Mesenchymal stem cell (in vitro differentiated cells and primary cell): ENCODE results near the gene ZNF521.
"Not testable (repeated sequence)": the region's sequence is repeated elsewhere in the genome, so short reads cannot be mapped to it uniquely, and the experiment has no call there.

ENCODE experiments used
- DNase-seq: peaks from one replicate; pipeline ENCODE4 v3.0.0-alpha.2; 2013
- H2AFZ ChIP-seq: one replicate; pipeline ENCODE4 v1.6.1; 2013; ENCODE audit warnings: low read depth, mild to moderate bottlenecking, control low read depth, inconsistent platforms, low read length, moderate library complexity
- H2AK5ac ChIP-seq: 2 replicates; pipeline ENCODE4 v1.6.1; 2013; ENCODE audit warnings: low read length, moderate library complexity, mild to moderate bottlenecking, inconsistent platforms; ENCODE audit not compliant: severe bottlenecking
- H2BK120ac ChIP-seq: one replicate; pipeline ENCODE4 v1.6.1; 2013; ENCODE audit warnings: low read depth, mild to moderate bottlenecking, inconsistent platforms, low read length, moderate library complexity
- H2BK12ac ChIP-seq, 2 experiments: one replicate each; pipeline ENCODE4 v1.6.1; 2013; ENCODE audit warnings: inconsistent platforms in 2 of 2, low read length in 2 of 2, mild to moderate bottlenecking in 2 of 2, moderate library complexity in 2 of 2, control low read depth in 1 of 2
- H2BK15ac ChIP-seq: one replicate; pipeline ENCODE4 v1.6.1; 2013; ENCODE audit warnings: mild to moderate bottlenecking, low read depth, inconsistent platforms; ENCODE audit not compliant: poor library complexity, severe bottlenecking
- H2BK5ac ChIP-seq: 2 replicates; pipeline ENCODE4 v1.6.1; 2013; ENCODE audit warnings: low read depth, mild to moderate bottlenecking, low read length, control low read depth, inconsistent platforms; ENCODE audit not compliant: poor library complexity, severe bottlenecking
- H3K14ac ChIP-seq, 2 experiments: one replicate each; pipeline ENCODE4 v1.6.1; 2013; ENCODE audit warnings: inconsistent platforms in 2 of 2, low read length in 2 of 2, control low read depth in 1 of 2, mild to moderate bottlenecking in 1 of 2, moderate library complexity in 1 of 2
- H3K18ac ChIP-seq, 2 experiments: one replicate each; pipeline ENCODE4 v1.6.1; 2013; ENCODE audit warnings: inconsistent platforms in 2 of 2, low read length in 2 of 2, control low read depth in 1 of 2, low read depth in 1 of 2, mild to moderate bottlenecking in 1 of 2
- H3K23ac ChIP-seq, 2 experiments: one replicate each; pipeline ENCODE4 v1.6.1; 2013; ENCODE audit warnings: inconsistent platforms in 2 of 2, low read length in 2 of 2, mild to moderate bottlenecking in 2 of 2, moderate library complexity in 2 of 2, control low read depth in 1 of 2
- H3K27ac ChIP-seq: 2 replicates; pipeline ENCODE4 v1.5.1; 2013; ENCODE audit warnings: mild to moderate bottlenecking, moderate library complexity, low read length, control low read depth, inconsistent platforms; ENCODE audit not compliant: poor library complexity, severe bottlenecking
- H3K27me3 ChIP-seq, 2 experiments: 2 replicates each; pipeline versions ENCODE4 v1.6.1 to v1.7.0; 2013; ENCODE audit warnings: low read length in 2 of 2, mild to moderate bottlenecking in 2 of 2, moderate library complexity in 2 of 2, control low read depth in 1 of 2, inconsistent platforms in 1 of 2; ENCODE audit not compliant: control insufficient read depth in 1 of 2, insufficient read depth in 1 of 2
- H3K36me3 ChIP-seq, 2 experiments: 2 replicates each; pipeline versions ENCODE4 v1.6.1 to v1.7.0; 2013; ENCODE audit warnings: low read length in 2 of 2, control low read depth in 1 of 2, inconsistent platforms in 1 of 2, low read depth in 1 of 2, mild to moderate bottlenecking in 1 of 2; ENCODE audit not compliant: insufficient read depth in 2 of 2, control insufficient read depth in 1 of 2
- H3K4ac ChIP-seq, 2 experiments: one replicate each; pipeline ENCODE4 v1.6.1; 2013; ENCODE audit warnings: inconsistent platforms in 2 of 2, low read length in 2 of 2, mild to moderate bottlenecking in 2 of 2, moderate library complexity in 2 of 2, control low read depth in 1 of 2, low read depth in 1 of 2
- H3K4me1 ChIP-seq: 2 replicates; pipeline ENCODE4 v1.6.1; 2013; ENCODE audit warnings: low read depth, low read length, control low read depth; ENCODE audit not compliant: control insufficient read depth, insufficient read depth
- H3K4me2 ChIP-seq: 2 replicates; pipeline ENCODE4 v1.6.1; 2013; ENCODE audit warnings: low read length, mild to moderate bottlenecking, inconsistent platforms; ENCODE audit not compliant: poor library complexity, severe bottlenecking
- H3K4me3 ChIP-seq, 2 experiments: 2 replicates each; pipeline versions ENCODE4 v1.5.1 to v1.7.0; 2013; ENCODE audit warnings: low read length in 2 of 2, mild to moderate bottlenecking in 2 of 2, control low read depth in 1 of 2, low read depth in 1 of 2; ENCODE audit not compliant: insufficient read depth in 1 of 2
- H3K79me1 ChIP-seq: replicated peaks from 2 replicates; pipeline ENCODE4 v1.6.1; 2013; ENCODE audit warnings: mild to moderate bottlenecking, control low read depth, low read length, inconsistent platforms; ENCODE audit not compliant: poor library complexity, severe bottlenecking
- H3K9ac ChIP-seq: 2 replicates; pipeline ENCODE4 v1.7.0; 2013; ENCODE audit warnings: mild to moderate bottlenecking, low read length, moderate library complexity
- H3K9me3 ChIP-seq: 2 replicates; pipeline ENCODE4 v1.7.0; 2013; ENCODE audit warnings: mild to moderate bottlenecking, low read length; ENCODE audit not compliant: control insufficient read depth
- H4K8ac ChIP-seq: one replicate; pipeline ENCODE4 v1.6.1; 2013; ENCODE audit warnings: inconsistent platforms, mild to moderate bottlenecking, low read length, moderate library complexity
- H4K91ac ChIP-seq: one replicate; pipeline ENCODE4 v1.6.1; 2013; ENCODE audit warnings: mild to moderate bottlenecking, low read length, inconsistent platforms
- WGBS: methylation state at CpG from one replicate; pipeline ENCODE4 v1.1.7; 2013; ENCODE audit warnings: mixed read lengths; 5-methylcytosine and 5-hydroxymethylcytosine counted together

The ZNF521 gene

DNA sequence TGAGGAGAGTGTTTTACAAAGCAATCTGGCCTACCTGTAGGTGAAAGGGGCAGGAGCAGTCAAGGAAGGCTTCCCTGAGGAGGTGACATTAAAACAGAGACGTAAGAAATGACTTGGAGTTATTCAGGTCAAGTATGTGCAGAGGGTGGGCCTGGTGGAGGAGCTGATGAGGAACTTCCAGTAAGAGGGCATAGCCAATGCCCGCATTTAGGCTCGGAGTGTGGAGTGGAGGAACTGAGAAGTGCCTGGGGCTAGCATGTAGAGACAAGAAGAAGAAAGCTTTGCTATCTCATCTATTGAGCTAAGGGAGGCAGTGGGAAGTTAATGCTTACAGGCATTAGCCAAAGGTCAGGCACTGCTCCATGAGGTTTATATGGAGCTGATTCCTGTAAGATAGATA, 312.2 kb downstream of the ZNF521 start:
- H4K91ac ChIP-seq, result no peak overlapping the region
- no peak overlapping the region for H3K4me3 ChIP-seq
- H3K4me1 ChIP-seq, result no peaks in the 10 kb centered on the region
- H3K9ac ChIP-seq, result no peak overlapping the region
- H3K4ac ChIP-seq, result no peak overlapping the region
- H2AK5ac ChIP-seq, result no peak overlapping the region
- no peaks in the 10 kb centered on the region for H3K36me3 ChIP-seq
- no peak overlapping the region for H2BK15ac ChIP-seq
- no peaks in the 10 kb centered on the region for H3K79me1 ChIP-seq
- no peak overlapping the region for H4K8ac ChIP-seq
- H3K27me3 ChIP-seq, result no peaks in the 10 kb centered on the region
- no peak overlapping the region for H3K23ac ChIP-seq
- no peak overlapping the region for H2BK120ac ChIP-seq
- no peak for DNase-seq
- H3K9me3 ChIP-seq, result no peaks in the 10 kb centered on the region
- no peak overlapping the region for H3K14ac ChIP-seq
- no peak overlapping the region for H2BK5ac ChIP-seq
- H2AFZ ChIP-seq, result no peak overlapping the region
- H3K18ac ChIP-seq, result no peak overlapping the region
- no peak overlapping the region for H3K4me2 ChIP-seq
- H2BK12ac ChIP-seq, result no peak overlapping the region
- no peak overlapping the region for H3K27ac ChIP-seq
- 93% methylated on average over 3 of the region's 3 CpGs for WGBS

DNA sequence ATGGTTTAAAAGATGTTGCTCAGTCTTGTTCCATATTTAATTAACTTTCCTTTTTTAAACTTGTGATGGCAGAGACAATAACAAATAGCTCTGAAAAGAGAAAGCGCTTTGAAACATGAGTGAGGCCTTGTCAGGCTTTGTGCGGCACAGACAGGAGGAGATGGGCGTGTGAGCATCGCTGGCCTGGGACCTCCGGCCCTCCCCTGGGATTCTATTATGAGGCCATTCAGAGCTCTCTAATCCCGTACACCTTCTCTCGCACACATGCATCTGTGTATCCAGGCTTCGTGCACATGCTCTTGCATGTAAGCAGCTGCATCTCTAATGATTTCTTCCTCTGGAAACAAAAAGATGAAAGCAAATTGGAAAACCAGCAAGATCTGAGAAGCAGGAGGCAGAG, 313.7 kb downstream of the ZNF521 start:
- H3K4ac ChIP-seq, result no peak overlapping the region
- H3K18ac ChIP-seq, result no peak overlapping the region
- no peak overlapping the region for H4K8ac ChIP-seq
- no peak overlapping the region for H2BK120ac ChIP-seq
- no peak overlapping the region for H2BK12ac ChIP-seq
- H2BK15ac ChIP-seq, result no peak overlapping the region
- WGBS, result 88% methylated on average over 8 of the region's 8 CpGs
- H3K4me3 ChIP-seq, result no peak overlapping the region
- H3K14ac ChIP-seq, result no peak overlapping the region
- H3K79me1 ChIP-seq, result no peaks in the 10 kb centered on the region
- H3K23ac ChIP-seq, result no peak overlapping the region
- no peaks in the 10 kb centered on the region for H3K4me1 ChIP-seq
- H4K91ac ChIP-seq, result no peak overlapping the region
- no peak for DNase-seq
- H3K36me3 ChIP-seq, result no peaks in the 10 kb centered on the region
- H2BK5ac ChIP-seq, result no peak overlapping the region
- H2AK5ac ChIP-seq, result no peak overlapping the region
- H3K9me3 ChIP-seq, result no peaks in the 10 kb centered on the region
- no peak overlapping the region for H3K4me2 ChIP-seq
- no peak overlapping the region for H2AFZ ChIP-seq
- no peak overlapping the region for H3K9ac ChIP-seq
- peaks cover 0 to 3% of the 10 kb centered on the region in 2 experiments for H3K27me3 ChIP-seq
- no peak overlapping the region for H3K27ac ChIP-seq

DNA sequence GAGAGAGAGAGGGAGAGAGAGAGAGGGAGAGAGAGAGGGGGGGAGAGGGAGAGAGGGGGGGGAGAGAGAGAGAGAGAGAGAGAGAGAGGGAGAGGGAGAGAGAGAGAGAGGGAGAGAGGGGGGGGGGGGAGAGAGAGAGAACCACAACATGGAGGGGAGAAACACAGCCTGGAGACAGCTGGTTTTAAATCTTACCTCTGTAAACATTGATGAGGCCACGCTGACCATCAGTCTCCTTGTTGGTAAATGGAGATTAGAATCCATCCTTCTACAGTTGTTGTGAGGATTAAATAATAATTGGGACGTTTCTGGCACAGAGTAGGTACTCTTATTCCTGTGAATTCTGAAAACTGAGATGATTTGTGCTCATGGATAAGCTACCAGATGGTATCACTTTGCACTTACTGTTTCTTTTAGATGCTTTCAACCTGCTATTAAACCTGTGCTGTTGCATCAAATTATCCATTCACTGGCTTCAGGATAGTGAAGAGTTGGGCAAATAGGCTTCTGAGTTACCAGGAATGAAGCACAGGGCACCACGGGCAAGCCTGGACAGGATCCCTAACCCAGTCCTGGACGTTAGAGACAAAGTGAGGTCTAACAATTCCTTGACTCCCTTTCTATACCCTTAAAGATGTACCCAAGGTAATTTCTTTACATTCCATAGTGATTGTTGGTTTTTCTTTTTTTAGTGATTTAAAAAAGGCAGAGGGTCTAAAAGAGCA, 318.1 kb downstream of the ZNF521 start:
- no peak overlapping the region for H2BK5ac ChIP-seq
- 83% methylated on average over 4 of the region's 4 CpGs for WGBS
- H3K27me3 ChIP-seq, result peaks cover 0 to 3% of the 10 kb centered on the region in 2 experiments
- H4K91ac ChIP-seq, result no peak overlapping the region
- H3K79me1 ChIP-seq, result no peaks in the 10 kb centered on the region
- no peak overlapping the region for H3K18ac ChIP-seq
- no peak overlapping the region for H4K8ac ChIP-seq
- H2BK15ac ChIP-seq, result no peak overlapping the region
- H2AK5ac ChIP-seq, result no peak overlapping the region
- no peak overlapping the region for H2AFZ ChIP-seq
- no peak overlapping the region for H3K9ac ChIP-seq
- peaks cover 5% of the 10 kb centered on the region for H3K9me3 ChIP-seq
- no peak for DNase-seq
- H3K27ac ChIP-seq, result no peak overlapping the region
- no peak overlapping the region for H3K23ac ChIP-seq
- no peak overlapping the region for H3K4me3 ChIP-seq
- no peak overlapping the region for H2BK12ac ChIP-seq
- H3K4ac ChIP-seq, result no peak overlapping the region
- no peak overlapping the region for H3K4me2 ChIP-seq
- H3K4me1 ChIP-seq, result no peaks in the 10 kb centered on the region
- H3K36me3 ChIP-seq, result no peaks in the 10 kb centered on the region
- H3K14ac ChIP-seq, result no peak overlapping the region
- H2BK120ac ChIP-seq, result no peak overlapping the region

DNA sequence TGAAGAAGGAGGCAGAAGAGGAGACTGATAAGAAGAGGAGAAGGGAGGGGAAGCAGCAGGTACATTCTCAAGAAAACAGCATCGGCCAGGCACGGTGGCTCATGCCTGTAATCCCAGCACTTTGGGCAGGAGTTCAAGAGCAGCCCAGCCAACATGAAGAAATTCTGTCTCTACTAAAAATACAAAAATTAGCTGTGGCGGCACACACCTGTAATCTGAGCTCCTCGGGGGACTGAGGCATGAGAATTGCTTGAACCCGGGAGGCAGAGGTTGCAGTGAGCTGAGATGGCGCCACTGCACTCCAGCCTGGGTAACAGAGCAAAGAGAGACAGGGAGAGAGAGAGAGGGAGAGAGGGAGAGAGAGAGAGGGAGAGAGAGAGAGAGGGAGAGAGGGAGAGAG, 318.8 kb downstream of the ZNF521 start:
- not testable (repeated sequence) for H2BK5ac ChIP-seq, H3K23ac ChIP-seq, H3K4ac ChIP-seq, H3K36me3 ChIP-seq, H3K27me3 ChIP-seq, H2BK12ac ChIP-seq, H3K4me3 ChIP-seq, H2AK5ac ChIP-seq, H2BK120ac ChIP-seq, H3K9me3 ChIP-seq, H3K4me2 ChIP-seq, H3K18ac ChIP-seq, H4K8ac ChIP-seq, H3K14ac ChIP-seq, H3K27ac ChIP-seq, H2BK15ac ChIP-seq, H2AFZ ChIP-seq, H3K9ac ChIP-seq, H3K79me1 ChIP-seq, DNase-seq, H3K4me1 ChIP-seq, H4K91ac ChIP-seq
- WGBS, result 40% methylated on average over 6 of the region's 6 CpGs
